ENCODE data around the gene MAB21L4. TPM values are rescaled to one million over a fixed set of nuclear protein-coding genes. Genes with fewer than 3 reads are reported as not detected.
A peak's percentile ranks its signal among the peaks of the same experiment; 100 is the strongest.

The MAB21L4 gene
- total RNA-seq, 1 experiment from 2014 or later, result not detected

- peak overlapping the region; percentile 75 for H3K4me2 ChIP-seq (ENCODE audit: low read length)
- H3K9ac ChIP-seq (ENCODE audit: low read length), result peak overlapping the region; percentile 13; the same call in 1 of the 2 replicates
- ChIA-PET CTCF (no interaction called here), POLR2A (no interaction called here), RAD21 (ENCODE audit: low non-redundant PET in 1 of 2, low total read pairs in 2 of 2, uncharacterized antibody in 2 of 2, unreplicated experiment in 2 of 2) (no interaction called here)
- H3K27me3 ChIP-seq (ENCODE audit: insufficient read depth, low read length), result peaks cover 8% of the 10 kb centered on the region; the same call in 1 of the 2 replicates
- ATAC-seq (no peak), DNase-seq (ENCODE audit: low read depth, low spot score) (no peak)
- H2AFZ ChIP-seq (ENCODE audit: low read depth, low read length, poor library complexity, severe bottlenecking), result no peak overlapping the region
- BruUV-seq (replicated peaks), result no TSS peak
- no peaks in the 10 kb centered on the region for H3K9me3 ChIP-seq (ENCODE audit: control insufficient read depth in 1 of 2, insufficient read depth in 1 of 2, low read depth in 1 of 2, low read length in 2 of 2)
- peaks cover 34 to 62% of the 10 kb centered on the region in 2 experiments for H3K4me1 ChIP-seq (ENCODE audit: control insufficient read depth in 1 of 2, insufficient read depth in 2 of 2, low read length in 2 of 2)
- TF ChIP-seq ELF1 (IDR thresholded peaks at IDR 0.05; ENCODE audit: borderline replicate concordance, low read depth), result no peak
- no peak for TF ChIP-seq CBX3 (IDR thresholded peaks at IDR 0.05; ENCODE audit: low read depth)
- TF ChIP-seq CEBPB (IDR thresholded peaks at IDR 0.05; ENCODE audit: low read depth), result no peak
- no peak for TF ChIP-seq MAX (IDR thresholded peaks at IDR 0.05)
- no peak for TF ChIP-seq FOSL1 (IDR thresholded peaks at IDR 0.05; ENCODE audit: low read depth)
- no peak for TF ChIP-seq TCF7L2 (IDR thresholded peaks at IDR 0.05; ENCODE audit: borderline replicate concordance, extremely low read depth, insufficient read depth, insufficient read length)
- TF ChIP-seq POLR2A (IDR thresholded peaks at IDR 0.05; ENCODE audit: borderline replicate concordance, extremely low read depth, insufficient read depth, insufficient read length), result no peak
- H3K4me3 ChIP-seq (replicated peaks in 1 of 2; ENCODE audit: low read depth in 1 of 2, low read length in 2 of 2), result no peak overlapping the region
- intact Hi-C loops (cut with micrococcal nuclease), result no loop called here
- H3K36me3 ChIP-seq (ENCODE audit: control insufficient read depth in 1 of 2, insufficient read depth in 2 of 2, low read length in 2 of 2), result no peaks in the 10 kb centered on the region
- H3K9me2 ChIP-seq (ENCODE audit: insufficient read depth), result no peaks in the 10 kb centered on the region
- no peaks in the 10 kb centered on the region for H4K20me1 ChIP-seq (ENCODE audit: insufficient read depth)
- peak overlapping the region; percentile 37; the same call in 1 of the 2 replicates for H3K27ac ChIP-seq (ENCODE audit: low read depth, low read length)
- no peaks in the 10 kb centered on the region for H3K79me2 ChIP-seq (ENCODE audit: insufficient read depth, low read length)
These were observed 3.0 kb downstream of the MAB21L4 start for GRCh38 chr2:240892925-240893324.

GRCh38 chr2:240892356-240892755 is 3.6 kb downstream of the MAB21L4 start:
- no peak overlapping the region for H3K4me3 ChIP-seq (replicated peaks in 1 of 2; ENCODE audit: low read depth in 1 of 2, low read length in 2 of 2)
- no peak overlapping the region for H3K27ac ChIP-seq (ENCODE audit: low read depth, low read length)
- no peaks in the 10 kb centered on the region for H3K9me3 ChIP-seq (ENCODE audit: control insufficient read depth in 1 of 2, insufficient read depth in 1 of 2, low read depth in 1 of 2, low read length in 2 of 2)
- no peaks in the 10 kb centered on the region for H3K36me3 ChIP-seq (ENCODE audit: control insufficient read depth in 1 of 2, insufficient read depth in 2 of 2, low read length in 2 of 2)
- ATAC-seq (no peak), DNase-seq (ENCODE audit: low read depth, low spot score) (no peak)
- H3K4me1 ChIP-seq (ENCODE audit: control insufficient read depth in 1 of 2, insufficient read depth in 2 of 2, low read length in 2 of 2), result peaks cover 33 to 58% of the 10 kb centered on the region in 2 experiments
- H3K4me2 ChIP-seq (ENCODE audit: low read length), result no peak overlapping the region
- H3K9me2 ChIP-seq (ENCODE audit: insufficient read depth), result no peaks in the 10 kb centered on the region
- H4K20me1 ChIP-seq (ENCODE audit: insufficient read depth), result no peaks in the 10 kb centered on the region
- no TSS peak for BruUV-seq (replicated peaks)
- RAD21 ChIA-PET (ENCODE audit: low non-redundant PET in 1 of 2, low total read pairs in 2 of 2, uncharacterized antibody in 2 of 2, unreplicated experiment in 2 of 2), result interaction anchor here in 1 of 2 experiments (0.6 kb wide), 1 partner anchor 10 kb away, joined by 4 read pairs; no protein-coding TSS in a partner anchor
- H3K9ac ChIP-seq (ENCODE audit: low read length), result no peak overlapping the region
- POLR2A ChIA-PET, result no interaction called here
- no peak overlapping the region for H2AFZ ChIP-seq (ENCODE audit: low read depth, low read length, poor library complexity, severe bottlenecking)
- intact Hi-C loops (cut with micrococcal nuclease), result no loop called here
- 0 out of 2 replicates have a peak, but pooled peaks cover 3% of the 10 kb centered on the region for H3K27me3 ChIP-seq (ENCODE audit: insufficient read depth, low read length)
- H3K79me2 ChIP-seq (ENCODE audit: insufficient read depth, low read length), result no peaks in the 10 kb centered on the region
- CTCF ChIA-PET, result no interaction called here
- TF ChIP-seq CBX3 (IDR thresholded peaks at IDR 0.05; ENCODE audit: low read depth), result no peak
- no peak for TF ChIP-seq TCF7L2 (IDR thresholded peaks at IDR 0.05; ENCODE audit: borderline replicate concordance, extremely low read depth, insufficient read depth, insufficient read length)
- TF ChIP-seq SP1 (IDR thresholded peaks at IDR 0.05; ENCODE audit: low read depth), result no peak
- no peak for TF ChIP-seq CEBPB (IDR thresholded peaks at IDR 0.05; ENCODE audit: low read depth)
- no peak for TF ChIP-seq SIN3A (IDR thresholded peaks at IDR 0.05; ENCODE audit: low read depth)
- no peak for TF ChIP-seq EZH2 (IDR thresholded peaks at IDR 0.05)
- TF ChIP-seq POLR2A (IDR thresholded peaks at IDR 0.05; ENCODE audit: borderline replicate concordance, extremely low read depth, insufficient read depth, insufficient read length), result no peak
- no peak for TF ChIP-seq ZNF274 (IDR thresholded peaks at IDR 0.05; ENCODE audit: low read depth, low read length)
- TF ChIP-seq YY1 (IDR thresholded peaks at IDR 0.05; ENCODE audit: extremely low read depth, insufficient replicate concordance, low read depth, low read length), result no peak
- TF ChIP-seq POLR2AphosphoS5 (IDR thresholded peaks at IDR 0.05; ENCODE audit: low read depth, low read length), result no peak
- TF ChIP-seq RAD21 (IDR thresholded peaks at IDR 0.05; ENCODE audit: low read depth), result no peak
- no peak for TF ChIP-seq ZBTB33 (IDR thresholded peaks at IDR 0.05; ENCODE audit: extremely low read depth, insufficient replicate concordance, low read length)
